Astrocyte of the hippocampus (primary cell): ENCODE data around the gene FRG2.
"Not testable (repeated sequence)": the region's sequence is repeated elsewhere in the genome, so short reads cannot be mapped to it uniquely, and the experiment has no call there.

ENCODE experiments used
- DNase-seq: peaks from one replicate; pipeline ENCODE4 v3.0.0; 2011; ENCODE audit warnings: low read depth, low spot score

FRG2 gene

GRCh38 chr4:190016369-190017289 is 10.4 kb downstream of the FRG2 start:
- DNase-seq, result no peak

GRCh38 chr4:190015538-190016368 is 11.3 kb downstream of the FRG2 start:
- no peak for DNase-seq

GRCh38 chr4:190014771-190015537 is 12.1 kb downstream of the FRG2 start:
- DNase-seq, result peak; percentile 28

GRCh38 chr4:189989941-189990340 is 37.1 kb downstream of the FRG2 start:
- not testable (repeated sequence) for DNase-seq

GRCh38 chr4:189988877-189989431 is 38.1 kb downstream of the FRG2 start:
- no peak for DNase-seq

- not testable (repeated sequence) for DNase-seq
Observed at GRCh38 chr4:189985651-189986243, 41.3 kb downstream of the FRG2 start.

- not testable (repeated sequence) for DNase-seq
Observed at GRCh38 chr4:189984661-189985060, 42.4 kb downstream of the FRG2 start.

- DNase-seq, result not testable (repeated sequence)
Observed at GRCh38 chr4:189983916-189984526, 43.0 kb downstream of the FRG2 start.

GRCh38 chr4:189981970-189982369 is 45.1 kb downstream of the FRG2 start:
- no peak for DNase-seq

- not testable (repeated sequence) for DNase-seq
Observed at GRCh38 chr4:189980292-189980691, 46.8 kb downstream of the FRG2 start.

GRCh38 chr4:189979196-189980047 is 47.6 kb downstream of the FRG2 start:
- DNase-seq, result no peak
